ENCODE measurements around the gene AMN1. TPM values are rescaled to one million over a fixed set of nuclear protein-coding genes. Genes with fewer than 3 reads are reported as not detected.
A peak's percentile ranks its signal among the peaks of the same experiment; 100 is the strongest.

Gene AMN1
- total and polyA plus RNA-seq, 2 donors from 2014 or later: 12.5 to 13.9 TPM

- intact Hi-C loops (cut with DNase I): no loop called here
- Histone ChIP-seq H3K9ac (ENCODE audit: low read length in 3 of 3) (no peak overlapping the region), H3K27ac (ENCODE audit: low read depth in 2 of 2, low read length in 2 of 2) (no peak overlapping the region), H3K4me1 (ENCODE audit: control insufficient read depth in 2 of 3, insufficient read depth in 2 of 3, low read depth in 1 of 3, low read length in 3 of 3) (no peaks in the 10 kb centered on the region), H3K4me3 (ENCODE audit: low read length in 3 of 3) (no peak overlapping the region), H3K27me3 (ENCODE audit: control insufficient read depth, insufficient read depth, low read length) (no peaks in the 10 kb centered on the region), H3K9me3 (ENCODE audit: control insufficient read depth in 2 of 3, insufficient read depth in 1 of 3, low read length in 3 of 3) (no peaks in the 10 kb centered on the region), H3K36me3 (ENCODE audit: control insufficient read depth in 2 of 3, insufficient read depth in 3 of 3, low read length in 3 of 3) (no peaks in the 10 kb centered on the region)
- DNase-seq (no peak), FAIRE-seq (no peak)
- TF ChIP-seq, protein P1, sequence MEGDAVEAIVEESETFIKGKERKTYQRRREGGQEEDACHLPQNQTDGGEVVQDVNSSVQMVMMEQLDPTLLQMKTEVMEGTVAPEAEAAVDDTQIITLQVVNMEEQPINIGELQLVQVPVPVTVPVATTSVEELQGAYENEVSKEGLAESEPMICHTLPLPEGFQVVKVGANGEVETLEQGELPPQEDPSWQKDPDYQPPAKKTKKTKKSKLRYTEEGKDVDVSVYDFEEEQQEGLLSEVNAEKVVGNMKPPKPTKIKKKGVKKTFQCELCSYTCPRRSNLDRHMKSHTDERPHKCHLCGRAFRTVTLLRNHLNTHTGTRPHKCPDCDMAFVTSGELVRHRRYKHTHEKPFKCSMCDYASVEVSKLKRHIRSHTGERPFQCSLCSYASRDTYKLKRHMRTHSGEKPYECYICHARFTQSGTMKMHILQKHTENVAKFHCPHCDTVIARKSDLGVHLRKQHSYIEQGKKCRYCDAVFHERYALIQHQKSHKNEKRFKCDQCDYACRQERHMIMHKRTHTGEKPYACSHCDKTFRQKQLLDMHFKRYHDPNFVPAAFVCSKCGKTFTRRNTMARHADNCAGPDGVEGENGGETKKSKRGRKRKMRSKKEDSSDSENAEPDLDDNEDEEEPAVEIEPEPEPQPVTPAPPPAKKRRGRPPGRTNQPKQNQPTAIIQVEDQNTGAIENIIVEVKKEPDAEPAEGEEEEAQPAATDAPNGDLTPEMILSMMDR (IDR thresholded peaks at IDR 0.05; ENCODE audit: borderline replicate concordance, extremely low read depth, insufficient read depth): no peak
Measured at GRCh38 chr12:31772685-31773222, 43.9 kb upstream of the AMN1 start.

- no peaks in the 10 kb centered on the region for H3K9me3 ChIP-seq (ENCODE audit: control insufficient read depth in 2 of 3, insufficient read depth in 1 of 3, low read length in 3 of 3)
- no peak overlapping the region for H3K27ac ChIP-seq (ENCODE audit: low read depth in 2 of 2, low read length in 2 of 2)
- intact Hi-C loops (cut with DNase I): no loop called here
Measured at GRCh38 chr12:31772186-31772585, 43.4 kb upstream of the AMN1 start.

DNA sequence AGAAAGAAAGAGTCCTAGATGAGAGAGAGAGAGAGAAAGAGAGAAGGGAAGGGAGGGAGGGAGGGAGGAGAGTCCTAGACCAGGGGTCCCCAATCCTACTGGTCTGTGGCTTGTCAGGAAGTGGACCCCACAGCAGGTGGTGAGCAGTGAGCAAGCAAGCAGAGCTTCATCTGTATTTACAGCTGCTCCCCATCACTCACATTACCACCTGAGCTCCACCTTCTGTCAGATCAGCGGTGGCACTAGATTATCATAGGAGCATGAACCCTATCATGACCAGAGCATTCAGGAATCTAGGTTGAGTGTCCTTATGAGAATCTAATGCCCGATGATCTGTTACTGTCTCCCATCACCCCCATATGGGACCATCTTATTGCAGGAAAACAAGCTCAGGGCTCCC, 39.2 kb upstream of the AMN1 start:
- no peaks in the 10 kb centered on the region for H3K4me1 ChIP-seq (ENCODE audit: control insufficient read depth in 2 of 3, insufficient read depth in 2 of 3, low read depth in 1 of 3, low read length in 3 of 3)
- TF ChIP-seq, protein P1 (IDR thresholded peaks at IDR 0.05; ENCODE audit: borderline replicate concordance, extremely low read depth, insufficient read depth): no peak
- no peaks in the 10 kb centered on the region for H3K27me3 ChIP-seq (ENCODE audit: control insufficient read depth, insufficient read depth, low read length)
- no peak overlapping the region for H3K9ac ChIP-seq (ENCODE audit: low read length in 3 of 3)
- FAIRE-seq: no peak
- intact Hi-C loops (cut with DNase I): no loop called here
- DNase-seq: no peak
- no peak overlapping the region for H3K4me3 ChIP-seq (ENCODE audit: low read length in 3 of 3)
- H3K36me3 ChIP-seq (ENCODE audit: control insufficient read depth in 2 of 3, insufficient read depth in 3 of 3, low read length in 3 of 3): no peaks in the 10 kb centered on the region
- no peaks in the 10 kb centered on the region for H3K9me3 ChIP-seq (ENCODE audit: control insufficient read depth in 2 of 3, insufficient read depth in 1 of 3, low read length in 3 of 3)
- no peak overlapping the region for H3K27ac ChIP-seq (ENCODE audit: low read depth in 2 of 2, low read length in 2 of 2)

More at GRCh38 chr12:31772186-31772585, 43.4 kb upstream of the AMN1 start:
- Histone ChIP-seq H3K36me3 (ENCODE audit: control insufficient read depth in 2 of 3, insufficient read depth in 3 of 3, low read length in 3 of 3) (no peaks in the 10 kb centered on the region), H3K4me3 (ENCODE audit: low read length in 3 of 3) (no peak overlapping the region), H3K4me1 (ENCODE audit: control insufficient read depth in 2 of 3, insufficient read depth in 2 of 3, low read depth in 1 of 3, low read length in 3 of 3) (no peaks in the 10 kb centered on the region), H3K27me3 (ENCODE audit: control insufficient read depth, insufficient read depth, low read length) (no peaks in the 10 kb centered on the region), H3K9ac (ENCODE audit: low read length in 3 of 3) (no peak overlapping the region)
- FAIRE-seq: no peak
- TF ChIP-seq, protein P1 (IDR thresholded peaks at IDR 0.05; ENCODE audit: borderline replicate concordance, extremely low read depth, insufficient read depth): no peak
- DNase-seq: no peak

DNA sequence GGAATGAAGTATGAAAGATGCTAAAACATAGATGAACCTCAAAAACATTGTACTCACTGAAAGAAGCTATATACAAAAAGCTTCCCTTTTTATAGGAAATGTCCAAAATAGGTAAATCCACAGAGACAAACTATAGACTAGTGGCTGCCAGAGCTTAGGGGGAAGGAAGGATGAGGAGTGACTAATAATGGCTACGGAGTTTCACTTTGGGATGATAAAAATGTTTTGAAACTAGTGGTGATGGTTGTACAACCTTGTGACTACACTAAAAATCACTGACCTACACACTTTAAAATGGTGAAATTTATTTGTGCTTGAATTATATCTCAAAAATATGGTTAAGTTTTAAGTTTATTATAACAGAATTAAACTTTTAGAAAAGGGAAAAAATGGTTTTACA, 37.1 kb upstream of the AMN1 start:
- DNase-seq (no peak), FAIRE-seq (peak; percentile 64)
- Histone ChIP-seq H3K4me1 (ENCODE audit: control insufficient read depth in 2 of 3, insufficient read depth in 2 of 3, low read depth in 1 of 3, low read length in 3 of 3) (no peaks in the 10 kb centered on the region), H3K9ac (ENCODE audit: low read length in 3 of 3) (no peak overlapping the region), H3K4me3 (ENCODE audit: low read length in 3 of 3) (no peak overlapping the region), H3K9me3 (ENCODE audit: control insufficient read depth in 2 of 3, insufficient read depth in 1 of 3, low read length in 3 of 3) (no peaks in the 10 kb centered on the region), H3K27ac (ENCODE audit: low read depth in 2 of 2, low read length in 2 of 2) (no peak overlapping the region), H3K27me3 (ENCODE audit: control insufficient read depth, insufficient read depth, low read length) (no peaks in the 10 kb centered on the region), H3K36me3 (ENCODE audit: control insufficient read depth in 2 of 3, insufficient read depth in 3 of 3, low read length in 3 of 3) (no peaks in the 10 kb centered on the region)
- TF ChIP-seq, protein P1 (IDR thresholded peaks at IDR 0.05; ENCODE audit: borderline replicate concordance, extremely low read depth, insufficient read depth): no peak
- intact Hi-C loops (cut with DNase I): no loop called here

All from kidney (tissue), 14 donors.